Endothelial cell of umbilical vein (primary cell): Measurements from ENCODE around the gene PAXX. TPM values are rescaled to one million over a fixed set of nuclear protein-coding genes. Genes with fewer than 3 reads are reported as not detected.

ENCODE experiments used
- BruUV-seq: library from RNA; stranded (reverse); fragments of 400-500 nt; replicated peaks from 2 replicates; lab custom pipeline; 2021; lab: Mats Ljungman, UMichigan
- CTCF ChIA-PET: fragments of 300-600, 350-600 bp; sonication (Branson Sonifier 250); formaldehyde crosslinking; loops from one replicate; lab custom pipeline; 2021; ENCODE audit warnings: antibody characterized with exemption, inconsistent platforms; lab: Charles Lee
- POLR2A ChIA-PET: fragments of 300-600, 350-600 bp; sonication (Branson Sonifier 250); formaldehyde crosslinking; loops from one replicate; lab custom pipeline; 2021; ENCODE audit warnings: antibody characterized with exemption, inconsistent platforms; lab: Charles Lee
- DNase-seq: peaks from one replicate; pipeline ENCODE4 v3.0.0-alpha.2; 2011; ENCODE audit warnings: low read depth, low spot score
- FAIRE-seq: peaks from 2 replicates; lab custom pipeline; 2011; peaks lifted over from hg19 to GRCh38; lab: Jason Lieb, UNC
- H2AFZ ChIP-seq: 2 replicates; pipeline ENCODE4 v1.6.0; 2012; ENCODE audit warnings: low read depth, low read length, control low read depth, inconsistent platforms
- H3K27ac ChIP-seq: 2 replicates; pipeline ENCODE4 v1.5.1; 2011; ENCODE audit warnings: low read depth, mild to moderate bottlenecking, control low read depth, low read length, moderate library complexity; ENCODE audit not compliant: insufficient read depth
- H3K27me3 ChIP-seq, 2 experiments: 2 replicates each; pipeline versions ENCODE4 v1.6.0 to v1.6.1; 2011; ENCODE audit warnings: low read length in 2 of 2, mixed read lengths in 1 of 2; ENCODE audit not compliant: control insufficient read depth in 2 of 2, insufficient read depth in 2 of 2
- H3K36me3 ChIP-seq, 2 experiments: 2 replicates in 1 of 2; 3 replicates in 1 of 2; pipeline ENCODE4 v1.5.1; 2011; ENCODE audit warnings: low read length in 2 of 2, mild to moderate bottlenecking in 1 of 2, moderate library complexity in 1 of 2; ENCODE audit not compliant: control insufficient read depth in 2 of 2, insufficient read depth in 2 of 2; ENCODE audit errors: extremely low read depth in 1 of 2
- H3K4me1 ChIP-seq: 3 replicates; pipeline ENCODE4 v1.5.1; 2011; ENCODE audit warnings: mild to moderate bottlenecking, low read length; ENCODE audit not compliant: control insufficient read depth, insufficient read depth; ENCODE audit errors: extremely low read depth
- H3K4me2 ChIP-seq: 2 replicates; pipeline ENCODE4 v1.6.1; 2011; ENCODE audit warnings: low read length, control low read depth, mixed read lengths; ENCODE audit not compliant: insufficient read depth
- H3K4me3 ChIP-seq, 3 experiments: fragments of 200-600 bp in 1 of 3; sonication (generic), shearing (Covaris generic) in 1 of 3; replicated peaks in 1 of 3; 2 replicates each; pipeline ENCODE4 v1.5.1; 2011 to 2016; ENCODE audit warnings: control low read depth in 3 of 3, low read length in 3 of 3, mild to moderate bottlenecking in 2 of 3, inconsistent platforms in 1 of 3, low read depth in 1 of 3, moderate library complexity in 1 of 3; ENCODE audit not compliant: insufficient read depth in 1 of 3
- H3K79me2 ChIP-seq: 2 replicates; pipeline ENCODE4 v1.6.0; 2012; ENCODE audit warnings: low read length, inconsistent platforms; ENCODE audit not compliant: control insufficient read depth, insufficient read depth
- H3K9ac ChIP-seq: replicated peaks from 2 replicates; pipeline ENCODE3; 2011; ENCODE audit warnings: low read length, control low read depth; ENCODE audit not compliant: insufficient read depth; ENCODE audit errors: extremely low read depth
- H3K9me1 ChIP-seq: replicated peaks from 3 replicates; pipeline ENCODE4 v1.6.0; 2011; ENCODE audit warnings: mild to moderate bottlenecking, low read length; ENCODE audit not compliant: control insufficient read depth, insufficient read depth; ENCODE audit errors: extremely low read depth
- H3K9me3 ChIP-seq: replicated peaks from 2 replicates; pipeline ENCODE4 v1.5.1; 2012; ENCODE audit warnings: low read length, inconsistent platforms; ENCODE audit not compliant: control insufficient read depth, insufficient read depth
- H4K20me1 ChIP-seq: replicated peaks from 2 replicates; pipeline ENCODE3; 2011; ENCODE audit warnings: mild to moderate bottlenecking, low read length; ENCODE audit not compliant: control insufficient read depth, insufficient read depth; ENCODE audit errors: extremely low read depth
- EZH2 ChIP-seq: IDR thresholded peaks from 2 replicates; pipeline ENCODE4 v1.6.1; 2012; ENCODE audit warnings: borderline replicate concordance, low read depth, mild to moderate bottlenecking, moderate library complexity, low read length, inconsistent platforms; ENCODE audit not compliant: severe bottlenecking
- FOS ChIP-seq: IDR thresholded peaks from 2 replicates; pipeline ENCODE4 v1.6.1; 2011; ENCODE audit warnings: mild to moderate bottlenecking, low read length, moderate library complexity, borderline replicate concordance; ENCODE audit not compliant: insufficient read depth
- GATA2 ChIP-seq: IDR thresholded peaks from 2 replicates; pipeline ENCODE4 v1.7.0; 2011; ENCODE audit warnings: low read depth, mild to moderate bottlenecking, moderate library complexity, mixed read lengths, low read length; ENCODE audit not compliant: insufficient read length, insufficient read depth
- JUN ChIP-seq: IDR thresholded peaks from 2 replicates; pipeline ENCODE4 v1.6.1; 2011; ENCODE audit warnings: borderline replicate concordance, low read depth; ENCODE audit not compliant: insufficient read length, insufficient read depth
- MYC ChIP-seq: IDR thresholded peaks from one replicate; pipeline ENCODE4 v1.6.1; 2011; ENCODE audit warnings: mild to moderate bottlenecking, low read depth, low read length
- POLR2A ChIP-seq: IDR thresholded peaks from 2 replicates; pipeline ENCODE4 v1.6.1; 2012; ENCODE audit warnings: low read depth, mild to moderate bottlenecking, control low read depth, low read length
- POLR2AphosphoS5 ChIP-seq: IDR thresholded peaks from 2 replicates; pipeline ENCODE4 v1.6.1; 2012; ENCODE audit warnings: low read depth, mild to moderate bottlenecking, control low read depth, low read length, moderate library complexity; ENCODE audit not compliant: insufficient read depth
- dilution Hi-C: fragments of 300-500 bp; cut with MboI; formaldehyde crosslinking; loops from one replicate; pipeline ENCODE4 v1.15.0; 2019; ENCODE audit warnings: low sequenced_read_pairs; ENCODE audit not compliant: extremely low pct_ligation_motif_present
- intact Hi-C: fragments of 100-400 bp; cut with micrococcal nuclease; formaldehyde crosslinking; loops from one replicate; pipeline ENCODE4 v1.10.0; 2022
- polyA plus RNA-seq, 4 experiments: library from polyadenylated mRNA; depleted of rRNA in 3 of 4; stranded (reverse) in 3 of 4; unstranded in 1 of 4; fragments of >200 nt; gene quantifications; 2 replicates each; pipeline versions ENCODE4 v1.2.1 to v1.2.3, GENCODE V29; 2011 to 2012; ENCODE audit warnings: missing spikeins in 1 of 4
- total RNA-seq: library from RNA; stranded (reverse); gene quantifications from 2 replicates; pipeline ENCODE4 v1.2.3, GENCODE V29; 2021
- TF ChIP-seq, protein P1 (sequence below), 2 donors: IDR thresholded peaks; 1 replicate in 1 of 2; 2 replicates in 1 of 2; pipeline ENCODE4 v1.5.1; 2011; ENCODE audit warnings: low read length in 2 of 2, mild to moderate bottlenecking in 2 of 2, moderate library complexity in 2 of 2, control low read depth in 1 of 2, inconsistent platforms in 1 of 2, low read depth in 1 of 2; ENCODE audit not compliant: insufficient read depth in 1 of 2; ENCODE audit errors: extremely low read depth in 1 of 2
- TF ChIP-seq, protein P2 (sequence below): IDR thresholded peaks from 2 replicates; pipeline ENCODE4 v1.6.1; 2011; ENCODE audit not compliant: insufficient read depth, insufficient read length

The PAXX gene
- total and polyA plus RNA-seq, 2 donors (not counting 3 experiments of a cell fraction or from before 2014, with no cell fraction given) = 34.0 to 35.0 TPM

DNA sequence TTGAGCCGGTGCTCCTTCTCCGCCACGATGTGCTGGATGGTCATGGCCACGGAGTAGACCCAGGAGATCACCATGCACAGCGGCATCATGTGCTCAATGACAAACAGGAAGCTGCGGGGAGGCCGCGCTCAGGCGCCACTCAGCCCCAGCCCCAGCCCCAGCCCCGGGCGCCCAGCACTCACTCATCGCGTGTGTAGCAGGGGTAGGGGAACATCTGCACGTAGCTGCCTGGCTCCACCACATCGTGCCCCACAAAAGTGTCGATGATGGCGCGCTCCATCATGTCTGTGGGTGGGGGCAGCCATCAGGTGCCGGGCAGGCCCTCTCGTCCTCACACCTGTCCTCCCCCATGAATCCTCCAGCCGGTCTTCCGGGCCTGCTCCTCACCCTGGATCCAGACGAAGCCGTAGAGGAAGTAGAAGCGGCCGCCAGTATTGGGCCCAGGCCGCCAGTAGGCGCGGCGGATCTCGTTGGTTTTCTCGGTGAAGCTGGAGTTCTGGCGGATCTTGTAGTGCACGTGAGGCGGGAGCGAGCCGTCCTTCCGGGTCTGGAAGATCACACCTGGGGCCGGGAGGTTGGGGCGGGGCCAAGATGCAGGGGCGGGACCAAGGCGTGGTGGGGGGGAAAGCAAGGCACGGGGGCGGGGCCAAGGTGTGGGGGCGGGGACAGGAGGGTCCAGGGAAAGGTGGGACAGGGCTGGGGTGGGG is 25.7 kb downstream of the PAXX start:
- intact Hi-C loops = no loop called here
- TSS peak; percentile 9 for BruUV-seq
- Histone ChIP-seq H3K9me1 (no peaks in the 10 kb centered on the region), H3K27me3 (no peaks in the 10 kb centered on the region), H3K9ac (no peak overlapping the region), H3K4me3 (no peak overlapping the region), H3K4me2 (no peak overlapping the region), H3K9me3 (no peaks in the 10 kb centered on the region), H3K4me1 (no peaks in the 10 kb centered on the region), H3K27ac (no peak overlapping the region), H3K79me2 (no peaks in the 10 kb centered on the region), H4K20me1 (no peaks in the 10 kb centered on the region), H2AFZ (no peak overlapping the region), H3K36me3 (no peaks in the 10 kb centered on the region)
- CTCF ChIA-PET = interaction anchor here (1.2 to 1.6 kb wide), 2 partner anchors 11 to 70 kb away, joined by 3 to 5 read pairs; no protein-coding TSS in a partner anchor
- TF ChIP-seq MYC = no peak
- dilution Hi-C loops = no loop called here
- no peak for DNase-seq
- POLR2A ChIA-PET = no interaction called here
- FAIRE-seq = no peak

DNA sequence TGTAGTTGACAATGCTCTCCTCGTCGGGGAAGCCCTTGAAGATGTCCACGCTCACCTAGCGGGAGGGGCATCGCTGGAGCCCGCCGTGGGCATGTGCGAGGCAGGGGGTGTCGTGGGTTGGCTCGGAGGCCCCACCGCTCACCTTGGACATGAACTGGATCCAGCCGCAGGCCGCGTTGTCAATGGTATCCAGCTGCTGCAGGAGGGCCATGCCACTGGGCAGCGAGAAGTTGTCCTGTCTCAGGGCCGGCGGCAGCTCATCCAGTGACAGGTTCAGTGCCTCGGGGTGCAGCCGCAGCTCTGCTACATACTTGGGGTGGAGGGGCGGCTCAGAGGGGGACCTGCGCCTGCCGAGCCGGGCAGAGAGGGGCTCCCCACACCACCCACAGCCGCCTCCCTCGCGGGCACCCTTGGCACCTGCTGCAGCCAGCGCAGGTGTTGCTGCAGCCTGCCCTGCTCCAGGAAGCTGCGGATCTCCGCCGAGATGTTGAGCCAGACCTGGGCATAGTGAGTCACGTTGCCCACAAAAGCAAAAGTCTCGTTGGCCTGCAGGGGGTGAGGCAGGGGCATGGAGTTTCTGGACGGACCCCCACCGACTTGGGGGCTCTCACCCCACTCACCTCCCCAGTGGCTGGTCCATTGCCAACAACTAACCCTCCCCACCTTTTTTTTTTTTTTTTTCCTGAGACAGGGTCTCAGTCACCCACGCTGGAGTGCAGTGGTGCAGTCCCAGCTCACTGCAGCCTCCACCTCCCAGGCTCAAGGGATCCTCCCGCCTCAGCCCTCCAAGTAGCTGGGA is 26.7 kb downstream of the PAXX start:
- H3K9me3 ChIP-seq = no peaks in the 10 kb centered on the region
- H3K4me3 ChIP-seq = no peak overlapping the region
- no peaks in the 10 kb centered on the region for H4K20me1 ChIP-seq
- no peak overlapping the region for H3K4me2 ChIP-seq
- H2AFZ ChIP-seq = no peak overlapping the region
- H3K9me1 ChIP-seq = no peaks in the 10 kb centered on the region
- no peaks in the 10 kb centered on the region for H3K4me1 ChIP-seq
- no peak overlapping the region for H3K27ac ChIP-seq
- dilution Hi-C loops (no loop called here), intact Hi-C loops (no loop called here)
- FAIRE-seq = no peak
- POLR2A ChIA-PET = no interaction called here
- H3K9ac ChIP-seq = no peak overlapping the region
- TF ChIP-seq EZH2 (no peak), GATA2 (no peak), JUN (no peak), POLR2AphosphoS5 (no peak), POLR2A (no peak), MYC (no peak), FOS (no peak)
- TF ChIP-seq, protein P1, sequence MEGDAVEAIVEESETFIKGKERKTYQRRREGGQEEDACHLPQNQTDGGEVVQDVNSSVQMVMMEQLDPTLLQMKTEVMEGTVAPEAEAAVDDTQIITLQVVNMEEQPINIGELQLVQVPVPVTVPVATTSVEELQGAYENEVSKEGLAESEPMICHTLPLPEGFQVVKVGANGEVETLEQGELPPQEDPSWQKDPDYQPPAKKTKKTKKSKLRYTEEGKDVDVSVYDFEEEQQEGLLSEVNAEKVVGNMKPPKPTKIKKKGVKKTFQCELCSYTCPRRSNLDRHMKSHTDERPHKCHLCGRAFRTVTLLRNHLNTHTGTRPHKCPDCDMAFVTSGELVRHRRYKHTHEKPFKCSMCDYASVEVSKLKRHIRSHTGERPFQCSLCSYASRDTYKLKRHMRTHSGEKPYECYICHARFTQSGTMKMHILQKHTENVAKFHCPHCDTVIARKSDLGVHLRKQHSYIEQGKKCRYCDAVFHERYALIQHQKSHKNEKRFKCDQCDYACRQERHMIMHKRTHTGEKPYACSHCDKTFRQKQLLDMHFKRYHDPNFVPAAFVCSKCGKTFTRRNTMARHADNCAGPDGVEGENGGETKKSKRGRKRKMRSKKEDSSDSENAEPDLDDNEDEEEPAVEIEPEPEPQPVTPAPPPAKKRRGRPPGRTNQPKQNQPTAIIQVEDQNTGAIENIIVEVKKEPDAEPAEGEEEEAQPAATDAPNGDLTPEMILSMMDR (IDR thresholded peaks at IDR 0.05; ENCODE audit: extremely low read depth in 1 of 2, insufficient read depth in 1 of 2, low read depth in 1 of 2, low read length in 2 of 2) = no peak
- TF ChIP-seq, protein P2, sequence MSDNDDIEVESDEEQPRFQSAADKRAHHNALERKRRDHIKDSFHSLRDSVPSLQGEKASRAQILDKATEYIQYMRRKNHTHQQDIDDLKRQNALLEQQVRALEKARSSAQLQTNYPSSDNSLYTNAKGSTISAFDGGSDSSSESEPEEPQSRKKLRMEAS = no peak
- DNase-seq = no peak
- no peaks in the 10 kb centered on the region for H3K79me2 ChIP-seq
- CTCF ChIA-PET = interaction anchor here (1.1 to 1.2 kb wide), 2 partner anchors 10 to 71 kb away, joined by 3 to 8 read pairs; partner anchors contain the start of gene ABCA2
- no peaks in the 10 kb centered on the region for H3K27me3 ChIP-seq
- no peaks in the 10 kb centered on the region for H3K36me3 ChIP-seq
- BruUV-seq = no TSS peak
